DOHH2 (cell line): ENCODE data around the gene METTL27.
A peak's percentile ranks its signal among the peaks of the same experiment; 100 is the strongest.

Experiments
- H3F3A ChIP-seq: fragments of 200-600 bp; sonication (generic), shearing (Covaris generic); 2 replicates; pipeline ENCODE4 v1.6.0; 2016; ENCODE audit warnings: antibody characterized with exemption, mild to moderate bottlenecking; ENCODE audit not compliant: control insufficient read depth, insufficient read depth
- H3K27ac ChIP-seq: fragments of 200-600 bp; sonication (generic); 2 replicates; pipeline ENCODE4 v1.5.1; 2014; ENCODE audit warnings: low read depth, mild to moderate bottlenecking, low read length, moderate library complexity
- H3K27me3 ChIP-seq: fragments of 200-600 bp; sonication (generic); 2 replicates; pipeline ENCODE4 v1.6.1; 2014; ENCODE audit warnings: mild to moderate bottlenecking, low read length, mixed read lengths; ENCODE audit not compliant: control insufficient read depth
- H3K36me3 ChIP-seq: fragments of 200-600 bp; sonication (generic); 2 replicates; pipeline ENCODE4 v1.6.1; 2014; ENCODE audit warnings: mild to moderate bottlenecking, low read length, moderate library complexity, mixed read lengths; ENCODE audit not compliant: control insufficient read depth
- H3K4me1 ChIP-seq: fragments of 200-600 bp; sonication (generic); 2 replicates; pipeline ENCODE4 v1.6.1; 2014; ENCODE audit warnings: mild to moderate bottlenecking, low read length, mixed read lengths; ENCODE audit not compliant: control insufficient read depth
- H3K4me2 ChIP-seq: fragments of 200-600 bp; sonication (generic); 2 replicates; pipeline ENCODE4 v1.6.0; 2014; ENCODE audit warnings: mild to moderate bottlenecking, low read length, moderate library complexity
- H3K4me3 ChIP-seq: fragments of 200-600 bp; sonication (generic); 2 replicates; pipeline ENCODE4 v1.5.1; 2014; ENCODE audit warnings: mild to moderate bottlenecking, low read length, mixed read lengths
- H3K79me2 ChIP-seq: fragments of 200-600 bp; sonication (generic); 2 replicates; pipeline ENCODE4 v1.6.1; 2014; ENCODE audit warnings: mild to moderate bottlenecking, low read length, mixed read lengths; ENCODE audit not compliant: control insufficient read depth
- H3K9me2 ChIP-seq: fragments of 200-600 bp; sonication (generic); replicated peaks from 2 replicates; pipeline ENCODE4 v1.6.1; 2014; ENCODE audit warnings: mild to moderate bottlenecking, low read length, mixed read lengths; ENCODE audit not compliant: control insufficient read depth
- H3K9me3 ChIP-seq: fragments of 200-600 bp; sonication (generic); 2 replicates; pipeline ENCODE4 v1.6.1; 2014; ENCODE audit warnings: antibody characterized with exemption, low read length, mixed read lengths; ENCODE audit not compliant: control insufficient read depth, insufficient read depth
- H4K20me1 ChIP-seq: fragments of 200-600 bp; sonication (generic); 2 replicates; pipeline ENCODE4 v1.6.0; 2014; ENCODE audit warnings: low read depth, mild to moderate bottlenecking, antibody characterized with exemption, low read length, moderate library complexity; ENCODE audit not compliant: control insufficient read depth, insufficient read depth
- EZH2phosphoT487 ChIP-seq: fragments of 200-600 bp; sonication (generic); IDR thresholded peaks from 2 replicates; pipeline ENCODE4 v1.6.1; 2017; ENCODE audit warnings: borderline replicate concordance, mild to moderate bottlenecking, antibody characterized with exemption, low read length, moderate library complexity, mixed read lengths
- TF ChIP-seq, protein P1 (sequence below): fragments of 200-600 bp; sonication (generic); IDR thresholded peaks from one replicate; pipeline ENCODE4 v1.5.1; 2014; ENCODE audit warnings: antibody characterized with exemption, mild to moderate bottlenecking, low read depth, low read length; ENCODE audit not compliant: poor library complexity, severe bottlenecking

The METTL27 gene

DNA sequence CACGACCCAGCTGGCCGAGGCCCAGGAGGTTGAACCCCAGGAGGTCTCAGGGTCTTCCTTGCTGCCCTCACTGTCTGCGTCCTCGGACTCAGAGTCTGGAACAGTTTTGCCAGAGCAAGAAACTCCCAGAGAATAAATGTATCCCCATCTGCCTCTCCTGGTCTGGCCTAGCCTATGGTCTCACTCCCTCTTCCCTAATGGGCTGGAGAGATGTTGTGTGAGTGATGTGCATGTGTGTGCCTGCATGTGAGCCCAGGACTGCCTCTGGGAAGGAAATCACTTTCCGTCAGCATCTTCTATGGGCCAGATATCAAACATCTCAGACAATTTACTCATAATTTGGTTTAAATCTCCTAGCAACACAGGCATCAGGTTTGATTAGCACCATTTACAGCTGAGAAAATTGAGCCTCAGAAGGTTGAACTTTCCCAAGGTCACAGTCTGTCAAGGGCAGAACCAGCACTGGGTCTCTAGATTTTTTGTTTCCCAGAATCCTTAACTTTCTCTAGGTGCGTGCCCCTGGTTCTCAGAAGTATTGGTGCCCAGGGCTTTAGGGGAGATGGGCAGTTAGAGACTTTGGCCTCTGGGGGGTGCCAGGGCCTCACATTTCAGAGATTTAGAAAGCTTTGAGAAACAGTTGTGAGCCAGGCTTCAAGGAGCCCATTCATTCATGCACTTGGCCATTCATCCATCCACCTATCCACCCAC, 23.6 kb upstream of the METTL27 start:
- H3K9me3 ChIP-seq = no peaks in the 10 kb centered on the region
- H3K9me2 ChIP-seq = no peaks in the 10 kb centered on the region
- H3K27me3 ChIP-seq = no peaks in the 10 kb centered on the region
- TF ChIP-seq EZH2phosphoT487 = no peak
- TF ChIP-seq, protein P1, sequence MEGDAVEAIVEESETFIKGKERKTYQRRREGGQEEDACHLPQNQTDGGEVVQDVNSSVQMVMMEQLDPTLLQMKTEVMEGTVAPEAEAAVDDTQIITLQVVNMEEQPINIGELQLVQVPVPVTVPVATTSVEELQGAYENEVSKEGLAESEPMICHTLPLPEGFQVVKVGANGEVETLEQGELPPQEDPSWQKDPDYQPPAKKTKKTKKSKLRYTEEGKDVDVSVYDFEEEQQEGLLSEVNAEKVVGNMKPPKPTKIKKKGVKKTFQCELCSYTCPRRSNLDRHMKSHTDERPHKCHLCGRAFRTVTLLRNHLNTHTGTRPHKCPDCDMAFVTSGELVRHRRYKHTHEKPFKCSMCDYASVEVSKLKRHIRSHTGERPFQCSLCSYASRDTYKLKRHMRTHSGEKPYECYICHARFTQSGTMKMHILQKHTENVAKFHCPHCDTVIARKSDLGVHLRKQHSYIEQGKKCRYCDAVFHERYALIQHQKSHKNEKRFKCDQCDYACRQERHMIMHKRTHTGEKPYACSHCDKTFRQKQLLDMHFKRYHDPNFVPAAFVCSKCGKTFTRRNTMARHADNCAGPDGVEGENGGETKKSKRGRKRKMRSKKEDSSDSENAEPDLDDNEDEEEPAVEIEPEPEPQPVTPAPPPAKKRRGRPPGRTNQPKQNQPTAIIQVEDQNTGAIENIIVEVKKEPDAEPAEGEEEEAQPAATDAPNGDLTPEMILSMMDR = peak; percentile 73
- H3K4me2 ChIP-seq = no peak overlapping the region
- no peaks in the 10 kb centered on the region for H3K4me1 ChIP-seq
- H3K27ac ChIP-seq = no peak overlapping the region
- no peaks in the 10 kb centered on the region for H3K79me2 ChIP-seq
- H3K36me3 ChIP-seq = no peaks in the 10 kb centered on the region
- no peak overlapping the region for H3K4me3 ChIP-seq
- no peaks in the 10 kb centered on the region for H3F3A ChIP-seq
- H4K20me1 ChIP-seq = no peaks in the 10 kb centered on the region

DNA sequence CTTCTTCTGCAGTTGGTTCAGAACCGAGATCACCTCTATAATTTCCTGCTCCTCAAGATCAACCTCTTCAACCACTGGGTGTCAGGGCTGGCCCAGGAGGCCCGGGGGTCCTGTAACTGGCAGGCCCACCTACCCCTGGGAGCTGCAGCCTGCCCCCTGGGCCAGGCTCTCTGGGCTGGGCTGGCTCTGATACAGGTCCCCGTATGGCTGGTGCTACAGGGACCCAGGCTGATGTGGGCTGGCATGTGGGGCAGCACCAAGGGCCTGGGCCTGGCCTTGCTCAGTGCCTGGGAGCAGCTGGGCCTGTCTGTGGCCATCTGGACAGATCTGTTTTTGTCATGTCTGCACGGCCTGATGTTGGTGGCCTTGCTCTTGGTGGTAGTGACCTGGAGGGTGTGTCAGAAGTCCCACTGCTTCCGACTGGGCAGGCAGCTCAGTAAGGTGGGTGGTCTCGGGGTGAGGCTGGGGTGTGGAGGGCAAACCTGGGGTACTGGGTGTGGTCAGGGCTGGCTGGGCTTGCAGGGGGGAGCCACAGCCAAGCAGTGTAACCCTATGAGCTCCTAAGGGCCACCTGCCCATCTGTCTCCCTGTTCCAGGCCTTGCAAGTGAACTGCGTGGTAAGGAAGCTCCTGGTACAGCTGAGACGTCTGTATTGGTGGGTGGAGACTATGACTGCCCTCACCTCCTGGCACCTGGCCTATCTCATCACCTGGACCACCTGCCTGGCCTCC, 22.8 kb upstream of the METTL27 start:
- Histone ChIP-seq H3K4me3 (no peak overlapping the region), H3K9me3 (no peaks in the 10 kb centered on the region), H3K9me2 (no peaks in the 10 kb centered on the region), H4K20me1 (no peaks in the 10 kb centered on the region), H3K27me3 (no peaks in the 10 kb centered on the region; the same call in 1 of the 2 replicates), H3K79me2 (no peaks in the 10 kb centered on the region), H3K4me2 (no peak overlapping the region), H3F3A (no peaks in the 10 kb centered on the region), H3K36me3 (no peaks in the 10 kb centered on the region), H3K27ac (no peak overlapping the region), H3K4me1 (no peaks in the 10 kb centered on the region)
- TF ChIP-seq EZH2phosphoT487 = no peak
- TF ChIP-seq, protein P1 = no peak

DNA sequence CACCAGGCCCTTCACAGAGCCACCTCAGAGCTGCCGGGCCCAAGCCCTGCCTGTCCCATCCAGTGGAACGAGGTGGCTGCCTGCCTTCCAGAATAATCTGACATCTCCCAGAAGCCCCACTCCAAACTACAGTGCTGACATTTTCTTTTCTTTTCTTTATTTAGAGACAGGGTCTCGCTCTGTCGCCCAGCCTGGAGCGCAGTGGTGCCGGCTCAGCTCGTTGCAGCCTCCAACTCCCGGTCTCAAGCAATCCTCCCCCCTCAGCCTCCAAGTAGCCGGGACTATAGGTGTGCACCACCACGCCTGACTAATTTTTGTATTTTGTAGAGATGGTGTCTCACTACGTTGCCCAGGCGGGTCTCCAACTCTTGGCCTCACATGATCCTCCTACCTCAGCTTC, 19.0 kb upstream of the METTL27 start:
- Histone ChIP-seq H3K4me2 (no peak overlapping the region), H3F3A (no peaks in the 10 kb centered on the region), H3K4me1 (no peaks in the 10 kb centered on the region), H3K27ac (no peak overlapping the region), H3K27me3 (peaks cover 9% of the 10 kb centered on the region), H3K9me2 (no peaks in the 10 kb centered on the region), H3K36me3 (no peaks in the 10 kb centered on the region), H3K9me3 (no peaks in the 10 kb centered on the region), H3K4me3 (no peak overlapping the region), H4K20me1 (no peaks in the 10 kb centered on the region), H3K79me2 (no peaks in the 10 kb centered on the region)
- TF ChIP-seq, protein P1 = no peak
- no peak for TF ChIP-seq EZH2phosphoT487
